Esophagus squamous epithelium (tissue), 5 donors: ENCODE data around the gene HOXD10. TPM values are rescaled to one million over a fixed set of nuclear protein-coding genes. Genes with fewer than 3 reads are reported as not detected.

Experiments used
- DNase-seq: peaks from one replicate; lab custom pipeline; 2025; lab: John Stamatoyannopoulos, UW
- H3K27ac ChIP-seq, 4 donors: fragments of 200-600 bp; sonication (generic); one replicate each; pipeline ENCODE4 v1.5.1; 2016 to 2019; ENCODE audit warnings: mild to moderate bottlenecking in 1 of 4
- H3K27me3 ChIP-seq, 4 donors: fragments of 200-600 bp; sonication (generic); 1 replicate in 3 of 4; 2 replicates in 1 of 4; pipeline versions ENCODE4 v1.5.1 to v1.6.0; 2017 to 2021; ENCODE audit warnings: antibody characterized with exemption in 1 of 4
- H3K36me3 ChIP-seq, 3 donors: fragments of 200-600 bp; sonication (generic); one replicate each; pipeline ENCODE4 v1.5.1; 2016 to 2019
- H3K4me1 ChIP-seq, 3 donors: fragments of 200-600 bp; sonication (generic); one replicate each; pipeline ENCODE4 v1.5.1; 2017 to 2019
- H3K4me3 ChIP-seq, 4 donors: fragments of 200-600 bp; sonication (generic); 1 replicate in 3 of 4; 2 replicates in 1 of 4; pipeline ENCODE4 v1.5.1; 2016 to 2019; ENCODE audit warnings: mild to moderate bottlenecking in 2 of 4, moderate library complexity in 1 of 4
- H3K9me3 ChIP-seq, 3 donors: fragments of 200-600 bp; sonication (generic); one replicate each; pipeline ENCODE4 v1.5.1; 2016 to 2019
- CTCF ChIP-seq, 6 experiments: fragments of 450-650 bp in 4 of 6; fragments of 200-600 bp in 2 of 6; sonication (generic) in 2 of 6; IDR thresholded peaks; one replicate each; pipeline ENCODE4 v1.5.1; 2016 to 2019; ENCODE audit warnings: antibody characterized with exemption in 6 of 6, mild to moderate bottlenecking in 4 of 6, moderate library complexity in 4 of 6
- POLR2A ChIP-seq, 4 donors: fragments of 450-650 bp; IDR thresholded peaks; one replicate each; pipeline ENCODE4 v1.6.1; 2017; ENCODE audit warnings: antibody characterized with exemption in 4 of 4, mild to moderate bottlenecking in 4 of 4, moderate library complexity in 3 of 4
- WGBS, 2 donors: methylation state at CpG; one replicate each; pipeline ENCODE4 v1.1.5; 2018; 5-methylcytosine and 5-hydroxymethylcytosine counted together
- intact Hi-C: fragments of 100-400 bp; cut with DNase I; formaldehyde crosslinking; loops from one replicate; pipeline ENCODE4 v1.15.0; 2022
- total RNA-seq, 4 donors: library from RNA; depleted of rRNA; stranded (reverse); fragments of >200 nt; gene quantifications; one replicate each; pipeline ENCODE4 v1.1.0, GENCODE V29; 2016
- donor health status: DM: yes; HTN: yes; CAD: no.

The HOXD10 gene
- total RNA-seq, 4 donors from 2014 or later: 0.22 to 0.38 TPM; not detected in 2

- Histone ChIP-seq H3K27ac (no peak overlapping the region), H3K9me3 (no peaks in the 10 kb centered on the region), H3K4me3 (peak overlapping the region in 1 of 4 donors; percentile 24), H3K4me1 (peaks cover 0 to 31% (median 4%) of the 10 kb centered on the region in 3 donors), H3K36me3 (no peaks in the 10 kb centered on the region), H3K27me3 (peaks cover 58 to 100% (median 62%) of the 10 kb centered on the region in 4 donors)
- WGBS, 2 donors: 16% methylated on average over 23 to 24 of the region's 24 CpGs
- DNase-seq: no peak
- intact Hi-C loops: no loop called here
- no peak for TF ChIP-seq POLR2A (IDR thresholded peaks at IDR 0.05)
- peak in 4 of 6 experiments; percentile 19 to 48 (median 23) for TF ChIP-seq CTCF (IDR thresholded peaks at IDR 0.05)
Observed at GRCh38 chr2:176118601-176119339, 2.2 kb downstream of the HOXD10 start.

- Histone ChIP-seq H3K9me3 (no peaks in the 10 kb centered on the region), H3K4me1 (peaks cover 0 to 34% (median 4%) of the 10 kb centered on the region in 3 donors), H3K27me3 (peaks cover 56 to 100% (median 67%) of the 10 kb centered on the region in 4 donors), H3K36me3 (no peaks in the 10 kb centered on the region), H3K27ac (peak overlapping the region in 1 of 4 donors; percentile 30), H3K4me3 (no peak overlapping the region)
- DNase-seq: no peak
- WGBS, 2 donors: 24 to 25% methylated on average over 13 of the region's 13 CpGs
- intact Hi-C loops: loop anchor here (10.0 kb wide), 2 partner anchors 694 to 1024 kb away; no protein-coding TSS in a partner anchor
- TF ChIP-seq POLR2A (IDR thresholded peaks at IDR 0.05): no peak
- no peak for TF ChIP-seq CTCF (IDR thresholded peaks at IDR 0.05)
Observed at GRCh38 chr2:176120364-176121189, 4.0 kb downstream of the HOXD10 start.

- no peaks in the 10 kb centered on the region for H3K9me3 ChIP-seq
- peak overlapping the region in 3 of 4 donors; percentile 27 to 59 (median 54) for H3K4me3 ChIP-seq
- no peaks in the 10 kb centered on the region for H3K36me3 ChIP-seq
- peaks cover 0 to 34% (median 4%) of the 10 kb centered on the region in 3 donors for H3K4me1 ChIP-seq
- DNase-seq: no peak
- WGBS, 2 donors: 5 to 21% methylated on average over 10 to 22 of the region's 53 CpGs
- peaks cover 48 to 100% (median 66%) of the 10 kb centered on the region in 4 donors for H3K27me3 ChIP-seq
- intact Hi-C loops: loop anchor here (10.0 kb wide), 2 partner anchors 693 to 1023 kb away; no protein-coding TSS in a partner anchor
- no peak for TF ChIP-seq CTCF (IDR thresholded peaks at IDR 0.05)
- no peak for TF ChIP-seq POLR2A (IDR thresholded peaks at IDR 0.05)
- peak overlapping the region; percentile 36 to 85 (median 70) for H3K27ac ChIP-seq
Observed at GRCh38 chr2:176121190-176122051, 4.8 kb downstream of the HOXD10 start.

GRCh38 chr2:176122052-176122682 lies 5.6 kb downstream of the HOXD10 start:
- peak overlapping the region; percentile 36 to 85 (median 70) for H3K27ac ChIP-seq
- peaks cover 0 to 38% (median 4%) of the 10 kb centered on the region in 3 donors for H3K4me1 ChIP-seq
- no peaks in the 10 kb centered on the region for H3K36me3 ChIP-seq
- TF ChIP-seq CTCF (IDR thresholded peaks at IDR 0.05): no peak
- no peak for TF ChIP-seq POLR2A (IDR thresholded peaks at IDR 0.05)
- intact Hi-C loops: loop anchor here (10.0 kb wide), 2 partner anchors 693 to 1023 kb away; no protein-coding TSS in a partner anchor
- peak overlapping the region; percentile 27 to 59 (median 42) for H3K4me3 ChIP-seq
- H3K27me3 ChIP-seq: peaks cover 47 to 100% (median 59%) of the 10 kb centered on the region in 4 donors
- WGBS, 2 donors: 0 to 8% methylated on average over 3 to 8 of the region's 47 CpGs
- no peak for DNase-seq
- H3K9me3 ChIP-seq: no peaks in the 10 kb centered on the region
